ENCODE results near the gene VPS35L. TPM values are rescaled to one million over a fixed set of nuclear protein-coding genes. Genes with fewer than 3 reads are reported as not detected.

The VPS35L gene
- total RNA-seq, 1 donor from 2014 or later, result 61.4 TPM

GRCh38 chr16:19578378-19578971 lies 23.0 kb downstream of the VPS35L start:
- DNase-seq (ENCODE audit: low spot score) (no peak), ATAC-seq (peak; percentile 83)

GRCh38 chr16:19582050-19582831 lies 26.7 kb downstream of the VPS35L start:
- DNase-seq (ENCODE audit: low spot score), result no peak
- ATAC-seq, result no peak
- intact Hi-C loops (cut with DNase I), result no loop called here

More at GRCh38 chr16:19578378-19578971, 23.0 kb downstream of the VPS35L start:
- intact Hi-C loops (cut with DNase I), result no loop called here

GRCh38 chr16:19583665-19584300 lies 28.3 kb downstream of the VPS35L start:
- intact Hi-C loops (cut with DNase I), result no loop called here
- peak; percentile 64 for ATAC-seq

GRCh38 chr16:19588661-19589060 lies 33.2 kb downstream of the VPS35L start:
- no peak for DNase-seq (ENCODE audit: low spot score)
- peak; percentile 55 for ATAC-seq
- intact Hi-C loops (cut with DNase I), result no loop called here

More at GRCh38 chr16:19583665-19584300, 28.3 kb downstream of the VPS35L start:
- DNase-seq (ENCODE audit: low spot score), result no peak

- DNase-seq (ENCODE audit: low spot score), result no peak
- intact Hi-C loops (cut with DNase I), result no loop called here
- no peak for ATAC-seq
These were observed 33.6 kb downstream of the VPS35L start for GRCh38 chr16:19589106-19589505.

- DNase-seq (ENCODE audit: low spot score) (no peak), ATAC-seq (peak; percentile 74)
- intact Hi-C loops (cut with DNase I), result no loop called here
These were observed 34.3 kb downstream of the VPS35L start for GRCh38 chr16:19589771-19590302.

- intact Hi-C loops (cut with DNase I), result loop anchor here (5.0 kb wide), 1 partner anchor 292 kb away; no protein-coding TSS in a partner anchor
- no peak for DNase-seq (ENCODE audit: low spot score)
- ATAC-seq, result no peak
These were observed 39.7 kb downstream of the VPS35L start for GRCh38 chr16:19595043-19595767.

GRCh38 chr16:19598805-19599510 lies 43.5 kb downstream of the VPS35L start:
- intact Hi-C loops (cut with DNase I), result loop anchor here (5.0 kb wide), 1 partner anchor 288 kb away; no protein-coding TSS in a partner anchor
- no peak for DNase-seq (ENCODE audit: low spot score)
- ATAC-seq, result no peak

GRCh38 chr16:19599968-19600716 lies 44.6 kb downstream of the VPS35L start:
- DNase-seq (ENCODE audit: low spot score), result no peak
- ATAC-seq, result no peak
- intact Hi-C loops (cut with DNase I), result loop anchor here (5.0 kb wide), 1 partner anchor 287 kb away; no protein-coding TSS in a partner anchor

GRCh38 chr16:19601083-19601976 lies 45.8 kb downstream of the VPS35L start:
- ATAC-seq, result peak; percentile 71
- intact Hi-C loops (cut with DNase I), result no loop called here
- DNase-seq (ENCODE audit: low spot score), result no peak

GRCh38 chr16:19604911-19605310 lies 49.4 kb downstream of the VPS35L start:
- ATAC-seq, result no peak
- intact Hi-C loops (cut with DNase I), result no loop called here
- no peak for DNase-seq (ENCODE audit: low spot score)

- no peak for ATAC-seq
- intact Hi-C loops (cut with DNase I), result no loop called here
- no peak for DNase-seq (ENCODE audit: low spot score)
These were observed 50.2 kb downstream of the VPS35L start for GRCh38 chr16:19605701-19606100.

- intact Hi-C loops (cut with DNase I), result no loop called here
These were observed 52.2 kb downstream of the VPS35L start for GRCh38 chr16:19607616-19608280.

GRCh38 chr16:19609359-19609758 lies 53.9 kb downstream of the VPS35L start:
- DNase-seq (ENCODE audit: low spot score), result no peak

More at GRCh38 chr16:19607616-19608280, 52.2 kb downstream of the VPS35L start:
- no peak for DNase-seq (ENCODE audit: low spot score)
- ATAC-seq, result no peak

GRCh38 chr16:19610200-19610599 lies 54.7 kb downstream of the VPS35L start:
- intact Hi-C loops (cut with DNase I), result no loop called here
- ATAC-seq, result no peak
- DNase-seq (ENCODE audit: low spot score), result no peak

More at GRCh38 chr16:19609359-19609758, 53.9 kb downstream of the VPS35L start:
- ATAC-seq, result no peak
- intact Hi-C loops (cut with DNase I), result no loop called here

GRCh38 chr16:19613834-19614233 lies 58.3 kb downstream of the VPS35L start:
- no peak for DNase-seq (ENCODE audit: low spot score)
- intact Hi-C loops (cut with DNase I), result no loop called here
- no peak for ATAC-seq
